Measurements from ENCODE around the gene SLC29A3.
"Not testable (repeated sequence)": the region's sequence is repeated elsewhere in the genome, so short reads cannot be mapped to it uniquely, and the experiment has no call there.

The SLC29A3 gene

GRCh38 chr10:71319042-71319799 lies at the start of gene SLC29A3:
Gene SLC29A3 (plus strand): TSS chr10:71319259. CDS start chr10:71319310, 51 bp downstream.
- in situ Hi-C loops (cut with MboI; ENCODE audit: low sequenced_read_pairs): loop anchor here (10.0 to 25.0 kb wide), 2 partner anchors 243 to 386 kb away; no protein-coding TSS in a partner anchor

GRCh38 chr10:71269301-71270288 lies 49.5 kb upstream of the SLC29A3 start:
- in situ Hi-C loops (cut with MboI; ENCODE audit: low sequenced_read_pairs): no loop called here

GRCh38 chr10:71270301-71271220 lies 48.5 kb upstream of the SLC29A3 start:
- in situ Hi-C loops (cut with MboI; ENCODE audit: low sequenced_read_pairs): no loop called here

DNA sequence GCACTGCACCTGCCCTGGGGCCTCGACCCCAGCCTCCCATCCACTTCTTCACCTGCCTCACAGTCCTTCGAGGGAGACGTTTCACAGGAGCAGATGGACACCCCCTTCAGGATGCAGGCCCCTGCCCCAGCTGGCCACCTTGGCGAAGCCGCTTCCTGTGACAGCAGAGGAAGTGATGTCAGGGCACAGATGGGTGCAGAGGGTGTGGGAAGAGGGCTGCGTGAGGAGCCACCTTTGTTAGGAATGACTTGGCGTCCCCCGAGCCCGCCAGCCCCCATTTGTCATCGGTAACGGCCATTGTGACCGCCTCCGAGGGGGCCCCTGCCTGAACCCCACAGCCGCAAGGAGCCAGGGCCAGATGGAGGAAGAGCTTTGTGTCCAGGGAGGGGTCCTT lies 47.4 kb upstream of the SLC29A3 start:
- in situ Hi-C loops (cut with MboI; ENCODE audit: low sequenced_read_pairs): no loop called here

- in situ Hi-C loops (cut with MboI; ENCODE audit: low sequenced_read_pairs): no loop called here
Observed at GRCh38 chr10:71272056-71272771, 46.8 kb upstream of the SLC29A3 start.

DNA sequence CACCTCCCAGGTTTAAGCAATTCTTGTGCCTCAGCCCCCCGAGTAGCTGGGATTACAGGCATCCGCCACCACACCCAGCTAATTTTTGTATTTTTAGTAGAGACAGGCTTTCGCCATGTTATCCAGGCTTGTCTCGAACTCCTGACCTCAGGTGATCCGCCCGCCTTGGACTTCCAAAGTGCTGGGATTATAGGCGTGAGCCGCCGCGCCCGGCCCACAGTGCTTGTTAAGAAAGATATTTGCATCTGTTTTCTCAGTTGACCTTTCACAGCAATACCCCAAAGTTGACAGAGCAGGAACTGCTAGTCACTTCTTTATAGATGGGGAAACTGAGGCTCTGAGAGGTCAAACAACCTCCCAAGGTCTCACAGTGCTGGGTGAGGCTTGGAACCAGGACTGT lies 46.1 kb upstream of the SLC29A3 start:
- in situ Hi-C loops (cut with MboI; ENCODE audit: low sequenced_read_pairs): not testable (repeated sequence)

DNA sequence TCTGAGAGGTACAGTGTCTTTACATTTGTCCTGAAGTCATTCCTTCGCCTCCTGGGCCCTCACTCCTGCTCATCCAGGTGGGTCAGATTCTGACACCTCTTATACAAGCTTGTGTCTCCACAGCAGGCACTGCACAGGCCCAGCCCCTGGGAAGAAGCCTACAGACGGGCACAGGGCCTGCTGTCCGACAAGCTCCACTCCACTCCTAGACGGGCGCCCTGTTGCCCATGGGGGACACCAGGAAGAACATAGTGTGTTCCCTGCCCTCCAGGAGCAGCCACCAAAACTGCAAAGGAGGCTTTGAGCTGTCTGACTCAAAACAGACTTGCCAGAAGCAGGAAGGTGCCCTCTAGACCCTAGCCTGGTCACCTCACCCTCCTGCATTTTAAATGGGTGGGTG lies 45.6 kb upstream of the SLC29A3 start:
- in situ Hi-C loops (cut with MboI; ENCODE audit: low sequenced_read_pairs): no loop called here

DNA sequence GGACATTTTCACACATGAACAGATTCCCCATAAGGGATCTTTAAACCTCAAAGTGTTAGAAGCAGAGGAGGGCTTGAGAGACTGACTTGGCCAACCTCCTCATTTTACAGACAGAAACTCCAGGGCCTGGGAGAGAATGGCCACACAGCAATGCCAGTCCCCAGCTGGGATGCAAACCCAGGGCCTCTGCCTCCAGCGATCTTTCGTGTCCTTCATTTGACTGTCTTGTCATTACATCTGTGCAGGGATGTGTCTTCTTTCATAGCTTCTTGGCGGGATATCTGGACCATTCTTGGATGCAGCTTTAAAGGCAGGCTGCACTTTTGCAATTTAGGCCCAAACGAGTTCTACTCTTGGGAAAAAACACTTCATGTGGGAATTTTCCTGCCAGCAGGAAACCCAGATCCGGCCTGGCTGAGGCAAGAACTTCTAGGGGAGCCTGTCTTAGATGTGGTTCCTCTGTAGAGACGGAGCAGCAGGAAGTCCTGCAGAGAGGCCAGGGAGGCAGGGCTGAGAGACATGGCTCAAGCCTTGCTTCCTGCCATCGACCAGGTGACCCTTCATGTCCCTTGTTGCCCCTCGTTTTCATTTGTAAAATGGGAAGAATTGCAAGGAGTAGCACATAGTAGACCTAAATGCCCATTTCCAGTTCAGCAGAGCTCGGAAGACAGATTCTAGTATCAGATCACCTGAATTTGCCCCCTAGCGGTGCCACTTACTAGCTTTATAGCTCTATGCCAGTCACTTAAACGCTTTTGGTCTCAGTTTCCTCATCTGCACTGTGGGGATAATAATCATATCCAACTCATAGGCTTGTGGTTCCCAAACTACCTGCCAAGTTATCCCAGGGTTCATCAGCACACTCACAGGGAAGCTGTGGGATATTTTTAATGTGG lies 43.9 kb upstream of the SLC29A3 start:
- in situ Hi-C loops (cut with MboI; ENCODE audit: low sequenced_read_pairs): no loop called here

DNA sequence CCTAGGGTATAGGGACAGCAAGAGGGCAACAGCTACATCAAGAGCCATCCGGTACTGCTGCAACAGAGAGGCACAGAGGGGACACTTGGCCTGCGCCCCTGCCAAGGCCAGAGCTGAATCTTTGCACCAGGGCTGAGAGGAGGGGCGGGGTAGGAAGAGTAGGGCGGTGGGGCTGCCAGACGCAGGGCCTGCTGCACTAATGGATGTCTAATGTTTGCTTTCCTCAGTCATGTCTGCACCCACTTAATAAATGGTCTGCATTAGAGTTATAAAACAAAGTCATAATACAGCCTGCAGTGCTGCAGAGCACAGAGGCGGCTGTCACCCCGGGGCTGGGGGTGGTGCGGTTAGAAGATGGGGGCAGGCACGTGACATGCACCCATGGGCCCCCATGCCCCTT lies 42.2 kb upstream of the SLC29A3 start:
- in situ Hi-C loops (cut with MboI; ENCODE audit: low sequenced_read_pairs): no loop called here

DNA sequence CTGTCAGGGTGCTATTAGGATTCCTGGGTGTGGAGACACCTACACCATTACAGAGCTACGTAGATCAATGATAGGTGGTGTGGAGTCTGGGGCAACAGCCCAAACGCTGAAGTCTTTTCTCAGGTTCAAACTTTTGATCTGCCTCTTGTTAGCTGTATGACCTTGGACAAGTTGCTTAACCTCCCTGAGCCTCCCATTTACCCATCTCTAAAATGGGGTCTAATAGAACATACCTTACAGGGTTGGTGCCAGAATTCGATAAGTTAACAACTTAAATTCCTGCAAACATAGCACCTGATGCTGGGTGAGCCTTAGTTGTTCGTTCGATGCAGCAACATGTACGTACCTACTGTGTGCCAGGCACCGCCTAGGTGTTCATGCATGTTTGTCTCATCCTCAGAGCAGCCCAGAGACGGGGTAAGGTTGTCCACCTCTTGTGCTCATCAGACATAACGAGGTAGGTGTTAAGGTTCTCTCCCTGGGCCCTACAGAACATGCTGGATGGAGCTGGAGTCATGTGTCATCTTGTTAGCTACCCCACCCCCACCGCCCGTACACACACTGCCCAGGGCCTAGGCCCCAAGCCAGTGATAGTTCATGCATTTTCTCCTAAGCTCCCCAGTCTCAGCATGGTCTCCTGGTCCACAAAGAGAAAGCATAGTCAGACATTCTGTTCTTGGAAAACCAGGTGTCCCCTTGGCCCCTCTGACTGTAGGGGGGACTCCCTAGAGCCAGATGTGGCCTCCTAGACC lies 41.0 kb upstream of the SLC29A3 start:
- in situ Hi-C loops (cut with MboI; ENCODE audit: low sequenced_read_pairs): no loop called here

DNA sequence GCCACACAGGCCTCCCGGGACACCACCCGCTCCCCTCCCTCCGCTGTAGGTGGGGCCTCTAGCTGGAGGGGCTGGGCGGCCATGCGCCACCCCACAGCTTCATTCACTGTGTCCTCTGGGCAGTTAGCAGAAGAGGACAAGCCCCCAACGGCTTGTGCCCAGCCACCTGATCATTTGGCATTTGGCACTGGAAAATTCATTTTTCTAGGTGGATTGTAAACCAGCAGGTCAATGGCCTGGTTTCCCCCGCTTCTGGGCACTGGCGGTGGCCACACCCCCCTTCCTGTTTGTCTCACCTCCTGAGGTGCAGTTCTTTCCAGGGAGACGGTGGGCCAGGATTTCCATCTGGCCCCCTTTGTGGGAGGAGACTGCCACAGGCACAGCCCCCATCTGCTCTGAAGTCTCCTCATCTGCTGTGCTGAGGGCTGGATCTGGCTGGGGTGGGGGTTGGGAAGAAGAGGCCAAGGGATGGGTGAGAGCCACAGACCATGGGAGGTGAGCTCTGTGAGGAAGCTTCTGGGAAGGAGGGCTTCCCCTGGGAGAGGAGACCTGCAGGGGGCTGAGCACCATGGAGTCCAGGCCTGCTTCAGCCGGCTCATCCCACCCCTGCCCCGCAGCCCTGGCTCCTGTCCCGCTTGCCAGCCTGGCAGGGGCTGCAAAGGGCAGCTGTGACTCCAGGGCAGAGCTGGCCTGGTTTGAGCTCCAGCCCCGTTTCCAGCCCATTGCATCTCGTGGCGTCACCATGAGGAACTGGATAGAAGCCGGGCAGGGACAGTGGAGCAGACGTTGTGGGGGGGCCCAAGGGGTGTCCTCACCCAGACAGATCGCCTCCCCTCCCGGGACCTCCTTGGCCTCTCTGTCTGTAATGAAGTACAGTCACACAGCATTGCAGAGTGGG lies 40.1 kb upstream of the SLC29A3 start:
- in situ Hi-C loops (cut with MboI; ENCODE audit: low sequenced_read_pairs): no loop called here

GRCh38 chr10:71279590-71280170 lies 39.4 kb upstream of the SLC29A3 start:
- in situ Hi-C loops (cut with MboI; ENCODE audit: low sequenced_read_pairs): loop anchor here (10.0 kb wide), 1 partner anchor 345 kb away; no protein-coding TSS in a partner anchor

DNA sequence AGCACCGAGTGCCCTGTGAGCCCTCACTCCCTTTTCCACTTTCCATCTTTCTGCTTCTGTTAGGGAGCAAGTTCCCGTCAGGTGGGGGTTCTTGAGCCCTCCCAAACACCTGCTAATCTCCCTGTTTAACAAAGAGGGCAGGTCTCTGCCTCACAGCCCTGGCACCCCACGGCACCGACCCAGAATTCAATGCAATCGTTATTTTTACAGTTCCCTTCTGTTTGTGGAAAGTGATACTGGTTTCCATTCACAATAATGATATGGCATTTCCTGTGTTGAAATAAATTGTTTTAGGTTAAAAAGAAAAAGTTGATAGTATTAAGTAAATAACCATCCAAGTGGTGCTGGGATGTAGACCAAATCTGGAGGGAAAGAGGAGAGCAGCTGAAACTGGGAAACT lies 38.8 kb upstream of the SLC29A3 start:
- in situ Hi-C loops (cut with MboI; ENCODE audit: low sequenced_read_pairs): loop anchor here (10.0 kb wide), 1 partner anchor 345 kb away; no protein-coding TSS in a partner anchor

- in situ Hi-C loops (cut with MboI; ENCODE audit: low sequenced_read_pairs): loop anchor here (10.0 kb wide), 1 partner anchor 346 kb away; no protein-coding TSS in a partner anchor
Observed at GRCh38 chr10:71280825-71281224, 38.2 kb upstream of the SLC29A3 start.

DNA sequence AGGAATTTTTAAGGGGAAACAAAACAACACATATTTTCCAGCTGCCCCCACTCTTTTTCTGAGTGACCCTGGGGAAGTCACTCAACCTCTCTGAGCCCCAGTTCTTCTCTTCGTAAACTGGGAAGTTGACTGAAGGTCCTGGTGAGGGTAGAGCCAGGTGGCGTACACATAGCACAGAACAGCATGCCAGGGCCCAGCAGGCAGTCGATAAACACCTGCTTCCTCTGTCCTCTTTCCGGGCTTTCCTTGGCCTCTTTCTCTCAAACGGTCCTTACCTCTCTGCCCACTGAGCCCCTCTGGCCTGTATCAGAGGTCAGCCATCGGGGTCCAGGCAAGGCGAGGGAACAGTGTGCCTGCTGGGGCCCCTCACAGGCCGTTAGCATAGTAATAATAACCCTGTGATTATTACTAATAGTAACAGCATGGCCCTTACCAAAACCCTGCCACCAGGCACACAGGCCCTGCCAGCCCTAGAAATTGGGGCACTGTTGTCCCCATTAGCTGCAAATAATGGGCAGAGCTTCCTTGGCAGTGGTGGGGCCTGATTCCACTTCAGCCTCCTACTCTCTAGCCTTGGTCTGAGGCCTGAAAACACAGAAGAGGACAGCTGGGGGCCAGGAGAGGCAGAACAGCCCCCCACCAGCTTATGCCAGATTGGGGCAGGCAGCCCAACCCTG lies 37.3 kb upstream of the SLC29A3 start:
- in situ Hi-C loops (cut with MboI; ENCODE audit: low sequenced_read_pairs): loop anchor here (10.0 kb wide), 1 partner anchor 347 kb away; no protein-coding TSS in a partner anchor

- in situ Hi-C loops (cut with MboI; ENCODE audit: low sequenced_read_pairs): loop anchor here (10.0 kb wide), 1 partner anchor 348 kb away; no protein-coding TSS in a partner anchor
Observed at GRCh38 chr10:71282323-71282680, 36.8 kb upstream of the SLC29A3 start.

All from HL-60/S4 treated with phorbol 12-myristate 13-acetate at 8.2 ng/mL for 4 days and 3 days (cell line).